Spleen (tissue), 11 donors: Measurements from ENCODE around the gene TICRR. TPM values are rescaled to one million over a fixed set of nuclear protein-coding genes. Genes with fewer than 3 reads are reported as not detected.

Experiments used
- DNase-seq: peaks from one replicate; pipeline ENCODE4 v3.0.0-alpha.2; 2020
- H3K27ac ChIP-seq, 8 donors: fragments of 200-600 bp; sonication (generic) in 7 of 8; 1 replicate in 4 of 8; 2 replicates in 4 of 8; pipeline versions ENCODE4 v1.5.0 to v1.8.0; 2016 to 2021; ENCODE audit warnings: inconsistent platforms in 4 of 8, mild to moderate bottlenecking in 4 of 8, moderate library complexity in 1 of 8
- H3K27me3 ChIP-seq, 7 donors: fragments of 200-600 bp; sonication (generic) in 6 of 7; replicated peaks in 1 of 7; 1 replicate in 4 of 7; 2 replicates in 3 of 7; pipeline versions ENCODE4 v1.5.0 to v1.8.0; 2016 to 2021; ENCODE audit warnings: inconsistent platforms in 3 of 7, mild to moderate bottlenecking in 1 of 7
- H3K36me3 ChIP-seq, 6 donors: fragments of 200-600 bp; sonication (generic) in 5 of 6; 1 replicate in 4 of 6; 2 replicates in 2 of 6; pipeline versions ENCODE4 v1.5.0 to v1.8.0; 2016 to 2021; ENCODE audit warnings: inconsistent platforms in 2 of 6
- H3K4me1 ChIP-seq, 6 donors: fragments of 200-600 bp; sonication (generic) in 5 of 6; 1 replicate in 3 of 6; 2 replicates in 3 of 6; pipeline versions ENCODE4 v1.5.0 to v1.8.0; 2016 to 2021; ENCODE audit warnings: inconsistent platforms in 3 of 6
- H3K4me3 ChIP-seq, 8 donors: fragments of 200-600 bp; sonication (generic) in 7 of 8; 1 replicate in 4 of 8; 2 replicates in 4 of 8; pipeline versions ENCODE4 v1.5.0 to v1.8.0; 2016 to 2021; ENCODE audit warnings: inconsistent platforms in 4 of 8, mild to moderate bottlenecking in 4 of 8, moderate library complexity in 2 of 8
- H3K9me3 ChIP-seq, 8 donors: fragments of 200-600 bp; sonication (generic) in 7 of 8; 1 replicate in 4 of 8; 2 replicates in 4 of 8; pipeline versions ENCODE4 v1.5.0 to v1.8.0; 2016 to 2021; ENCODE audit warnings: inconsistent platforms in 4 of 8
- POLR2A ChIP-seq, 3 donors: fragments of 450-650 bp; IDR thresholded peaks; one replicate each; pipeline ENCODE4 v1.5.1; 2017; ENCODE audit warnings: antibody characterized with exemption in 3 of 3, mild to moderate bottlenecking in 1 of 3
- POLR2AphosphoS5 ChIP-seq, 3 donors: sonication (generic); formaldehyde crosslinking; IDR thresholded peaks; one replicate each; pipeline ENCODE4 v1.5.1; 2017; ENCODE audit warnings: antibody characterized with exemption in 3 of 3
- WGBS, 5 donors: extraction: QIAGEN DNeasy Blood & Tissue Kit in 3 of 5; methylation state at CpG; one replicate each; pipeline versions ENCODE4 v1.1.5 to v1.1.7; 2013 to 2018; 5-methylcytosine and 5-hydroxymethylcytosine counted together
- intact Hi-C: fragments of 100-400 bp; cut with DNase I; formaldehyde crosslinking; loops from one replicate; pipeline ENCODE4 v1.15.0; 2023; ENCODE audit warnings: low total_unique reads
- polyA plus RNA-seq, 3 donors: library from polyadenylated mRNA; stranded (reverse); fragments of 200-250 nt; gene quantifications; one replicate each; pipeline ENCODE4 v1.2.1, GENCODE V29; 2013
- total RNA-seq, 7 donors: library from RNA; depleted of rRNA in 3 of 7; stranded (reverse); fragments of >200 nt in 3 of 7; fragmentation: NEBNext Ultra II Directional in 4 of 7; extraction: Animal tissue kit (Norgen Biotek cat#: 25700) in 4 of 7; gene quantifications; one replicate each; pipeline versions ENCODE4 v1.1.0 to v1.2.1, GENCODE V29; 2016 to 2021
- TF ChIP-seq, protein P1 (sequence below), 11 experiments: fragments of 200-600 bp in 7 of 11; fragments of 450-650 bp in 4 of 11; sonication (generic) in 4 of 11; IDR thresholded peaks in 8 of 11; conservative IDR thresholded peaks in 3 of 11; 1 replicate in 7 of 11; 2 replicates in 4 of 11; pipeline versions ENCODE4 v1.4.0 to v1.8.0; 2016 to 2021; ENCODE audit warnings: antibody characterized with exemption in 11 of 11, inconsistent platforms in 4 of 11, mild to moderate bottlenecking in 1 of 11
- donor health status: healthy with polysubstance abuse.
- donor health status: DM: no; HTN: no; CAD: no; lungs with moderate emphysema.
- donor health status: DM: no; HTN: no; CAD: no.
- donor health status: Bipolar disorder and iron deficiency.
- donor health status: healthy.
- donor health status: DM: no; HTN: no; CAD: no.
- donor health status: DM: yes; HTN: yes; CAD: no.

Gene TICRR
- total and polyA plus RNA-seq, 10 donors, result 0.22 to 3.0 (median 1.00) TPM

GRCh38 chr15:89630260-89630659 is 55.0 kb downstream of the TICRR start:
- TF ChIP-seq POLR2AphosphoS5 (IDR thresholded peaks at IDR 0.05) (no peak), POLR2A (IDR thresholded peaks at IDR 0.05) (no peak)
- TF ChIP-seq, protein P1, sequence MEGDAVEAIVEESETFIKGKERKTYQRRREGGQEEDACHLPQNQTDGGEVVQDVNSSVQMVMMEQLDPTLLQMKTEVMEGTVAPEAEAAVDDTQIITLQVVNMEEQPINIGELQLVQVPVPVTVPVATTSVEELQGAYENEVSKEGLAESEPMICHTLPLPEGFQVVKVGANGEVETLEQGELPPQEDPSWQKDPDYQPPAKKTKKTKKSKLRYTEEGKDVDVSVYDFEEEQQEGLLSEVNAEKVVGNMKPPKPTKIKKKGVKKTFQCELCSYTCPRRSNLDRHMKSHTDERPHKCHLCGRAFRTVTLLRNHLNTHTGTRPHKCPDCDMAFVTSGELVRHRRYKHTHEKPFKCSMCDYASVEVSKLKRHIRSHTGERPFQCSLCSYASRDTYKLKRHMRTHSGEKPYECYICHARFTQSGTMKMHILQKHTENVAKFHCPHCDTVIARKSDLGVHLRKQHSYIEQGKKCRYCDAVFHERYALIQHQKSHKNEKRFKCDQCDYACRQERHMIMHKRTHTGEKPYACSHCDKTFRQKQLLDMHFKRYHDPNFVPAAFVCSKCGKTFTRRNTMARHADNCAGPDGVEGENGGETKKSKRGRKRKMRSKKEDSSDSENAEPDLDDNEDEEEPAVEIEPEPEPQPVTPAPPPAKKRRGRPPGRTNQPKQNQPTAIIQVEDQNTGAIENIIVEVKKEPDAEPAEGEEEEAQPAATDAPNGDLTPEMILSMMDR (IDR thresholded peaks at IDR 0.05 in 8 of 11, conservative IDR thresholded peaks at IDR 0.05 in 3 of 11), result no peak
- Histone ChIP-seq H3K4me1 (no peaks in the 10 kb centered on the region), H3K27ac (no peak overlapping the region), H3K4me3 (no peak overlapping the region), H3K9me3 (peaks cover 0 to 8% (median 0%) of the 10 kb centered on the region in 8 donors), H3K27me3 (no peaks in the 10 kb centered on the region), H3K36me3 (peaks cover 0 to 83% (median 14%) of the 10 kb centered on the region in 6 donors)
- intact Hi-C loops, result no loop called here
- no peak for DNase-seq
- WGBS, 5 donors, result 92 to 98% (median 93%) methylated on average over 10 to 14 of the region's 14 CpGs

GRCh38 chr15:89630974-89631901 is 56.0 kb downstream of the TICRR start:
- no peak for DNase-seq

DNA sequence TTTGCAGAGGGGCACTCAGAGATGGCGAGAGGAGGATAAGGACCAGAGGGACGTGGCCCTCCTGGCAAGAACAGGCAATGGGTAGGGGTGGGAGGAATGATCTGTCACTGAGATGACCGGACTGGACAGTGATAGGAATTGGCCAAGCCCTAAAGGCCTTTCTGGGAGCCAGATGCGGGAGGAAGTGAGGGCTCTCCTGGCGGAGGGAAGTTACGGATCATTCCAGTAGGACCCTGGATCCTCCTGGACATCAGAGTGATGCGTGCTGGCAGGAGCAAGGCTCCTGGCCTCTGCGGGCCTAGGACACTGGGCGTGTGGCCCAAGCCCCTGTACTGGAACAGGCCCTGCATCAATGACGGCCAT is 56.6 kb downstream of the TICRR start:
- Histone ChIP-seq H3K4me1 (no peaks in the 10 kb centered on the region), H3K27ac (no peak overlapping the region), H3K4me3 (no peak overlapping the region), H3K36me3 (peaks cover 0 to 67% (median 14%) of the 10 kb centered on the region in 6 donors), H3K27me3 (no peaks in the 10 kb centered on the region), H3K9me3 (peaks cover 0 to 8% (median 0%) of the 10 kb centered on the region in 8 donors)
- no peak for TF ChIP-seq POLR2A (IDR thresholded peaks at IDR 0.05)
- intact Hi-C loops, result no loop called here
- DNase-seq, result no peak
- WGBS, 5 donors, result 85 to 95% (median 87%) methylated on average over 10 of the region's 10 CpGs

More at GRCh38 chr15:89630974-89631901, 56.0 kb downstream of the TICRR start:
- no peak overlapping the region for H3K27ac ChIP-seq
- no peaks in the 10 kb centered on the region for H3K27me3 ChIP-seq
- H3K9me3 ChIP-seq, result peaks cover 0 to 8% (median 0%) of the 10 kb centered on the region in 8 donors
- TF ChIP-seq, protein P1 (IDR thresholded peaks at IDR 0.05 in 8 of 11, conservative IDR thresholded peaks at IDR 0.05 in 3 of 11), result no peak
- no peak for TF ChIP-seq POLR2AphosphoS5 (IDR thresholded peaks at IDR 0.05)
- no peak for TF ChIP-seq POLR2A (IDR thresholded peaks at IDR 0.05)
- no peaks in the 10 kb centered on the region for H3K4me1 ChIP-seq
- no peak overlapping the region for H3K4me3 ChIP-seq
- 90 to 96% (median 93%) methylated on average over 14 to 30 of the region's 30 CpGs for WGBS, 5 donors
- H3K36me3 ChIP-seq, result peaks cover 0 to 73% (median 14%) of the 10 kb centered on the region in 6 donors
- intact Hi-C loops, result no loop called here

GRCh38 chr15:89632563-89633430 is 57.5 kb downstream of the TICRR start:
- WGBS, 5 donors, result 96 to 99% (median 98%) methylated on average over 15 to 18 of the region's 18 CpGs
- no peak overlapping the region for H3K27ac ChIP-seq
- H3K36me3 ChIP-seq, result peaks cover 0 to 58% (median 12%) of the 10 kb centered on the region in 6 donors
- intact Hi-C loops, result no loop called here
- no peak for DNase-seq
- peaks cover 0 to 8% (median 0%) of the 10 kb centered on the region in 8 donors for H3K9me3 ChIP-seq
- no peaks in the 10 kb centered on the region for H3K27me3 ChIP-seq
- TF ChIP-seq, protein P1 (IDR thresholded peaks at IDR 0.05 in 8 of 11, conservative IDR thresholded peaks at IDR 0.05 in 3 of 11), result no peak
- no peak for TF ChIP-seq POLR2A (IDR thresholded peaks at IDR 0.05)
- H3K4me3 ChIP-seq, result no peak overlapping the region
- no peaks in the 10 kb centered on the region for H3K4me1 ChIP-seq
